ENCODE data around the gene BRPF3. TPM values are rescaled to one million over a fixed set of nuclear protein-coding genes. Genes with fewer than 3 reads are reported as not detected.

Gene BRPF3
- total and polyA plus RNA-seq, 2 of the 13 experiments (the other 11 are each of a cell fraction or from before 2014, with no cell fraction given) = 12.3 to 22.9 TPM

DNA sequence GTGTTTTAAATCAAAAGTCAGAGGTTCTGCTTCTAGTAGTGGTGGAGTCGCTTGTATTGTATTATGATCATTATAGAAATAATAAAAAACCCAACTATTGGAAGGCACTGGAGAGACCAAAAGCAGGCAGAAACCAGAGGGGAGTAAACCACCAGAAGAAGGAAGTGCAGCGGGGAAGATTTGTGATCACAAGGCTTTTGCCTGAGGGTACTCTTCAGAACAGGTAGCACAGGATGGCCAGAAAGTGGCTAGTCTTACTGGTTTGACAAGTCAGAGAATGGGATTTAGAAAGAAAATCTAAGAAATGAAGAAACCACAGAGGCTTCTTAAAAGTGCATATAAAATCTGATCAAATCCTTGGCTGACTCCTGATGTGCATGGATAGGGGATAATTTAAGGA is 42.3 kb upstream of the BRPF3 start:
- no peak for FAIRE-seq

More for the DNA sequence above, 42.3 kb upstream of the BRPF3 start:
- Histone ChIP-seq H3K27ac (ENCODE audit: extremely low read length, insufficient read depth, low read length) (no peak overlapping the region), H3K9me3 (ENCODE audit: low read length) (peaks cover 7% of the 10 kb centered on the region; the same call in 1 of the 2 replicates), H3K9ac (ENCODE audit: insufficient read depth, low read depth, low read length) (no peak overlapping the region), H3K4me3 (replicated peaks in 1 of 3; ENCODE audit: insufficient read depth in 1 of 3, low read depth in 2 of 3, low read length in 3 of 3) (no peak overlapping the region), H3K27me3 (ENCODE audit: control insufficient read depth in 1 of 2, insufficient read depth in 2 of 2, low read length in 2 of 2) (no peaks in the 10 kb centered on the region), H2AFZ (ENCODE audit: low read length) (no peak overlapping the region), H3K4me1 (ENCODE audit: insufficient read depth, low read length) (0 out of 2 replicates have a peak, but pooled peaks cover 5% of the 10 kb centered on the region), H4K20me1 (ENCODE audit: insufficient read depth, low read length) (no peaks in the 10 kb centered on the region), H3K79me2 (ENCODE audit: insufficient read depth, low read length) (no peaks in the 10 kb centered on the region), H3K4me2 (ENCODE audit: low read depth, low read length) (no peak overlapping the region), H3K36me3 (replicated peaks in 1 of 2; ENCODE audit: control insufficient read depth in 1 of 2, insufficient read depth in 2 of 2, low read length in 2 of 2) (no peaks in the 10 kb centered on the region)
- POLR2A ChIA-PET = no interaction called here
- 71% methylated on average over 2 of the region's 2 CpGs for WGBS (ENCODE audit: low lambda C conversion rate)
- no TSS peak for BruUV-seq (replicated peaks)
- no peak for TF ChIP-seq CREB1 (IDR thresholded peaks at IDR 0.05)
- TF ChIP-seq CREB1 (CRISPR knock-in tag; IDR thresholded peaks at IDR 0.05) = no peak
- TF ChIP-seq ZNF326 (CRISPR knock-in tag; IDR thresholded peaks at IDR 0.05; ENCODE audit: borderline replicate concordance) = no peak
- no peak for TF ChIP-seq MXI1 (IDR thresholded peaks at IDR 0.05; ENCODE audit: borderline replicate concordance, low read depth, low read length)
- TF ChIP-seq KDM3A (CRISPR knock-in tag; IDR thresholded peaks at IDR 0.05; ENCODE audit: low read depth) = no peak
- TF ChIP-seq, protein P1, sequence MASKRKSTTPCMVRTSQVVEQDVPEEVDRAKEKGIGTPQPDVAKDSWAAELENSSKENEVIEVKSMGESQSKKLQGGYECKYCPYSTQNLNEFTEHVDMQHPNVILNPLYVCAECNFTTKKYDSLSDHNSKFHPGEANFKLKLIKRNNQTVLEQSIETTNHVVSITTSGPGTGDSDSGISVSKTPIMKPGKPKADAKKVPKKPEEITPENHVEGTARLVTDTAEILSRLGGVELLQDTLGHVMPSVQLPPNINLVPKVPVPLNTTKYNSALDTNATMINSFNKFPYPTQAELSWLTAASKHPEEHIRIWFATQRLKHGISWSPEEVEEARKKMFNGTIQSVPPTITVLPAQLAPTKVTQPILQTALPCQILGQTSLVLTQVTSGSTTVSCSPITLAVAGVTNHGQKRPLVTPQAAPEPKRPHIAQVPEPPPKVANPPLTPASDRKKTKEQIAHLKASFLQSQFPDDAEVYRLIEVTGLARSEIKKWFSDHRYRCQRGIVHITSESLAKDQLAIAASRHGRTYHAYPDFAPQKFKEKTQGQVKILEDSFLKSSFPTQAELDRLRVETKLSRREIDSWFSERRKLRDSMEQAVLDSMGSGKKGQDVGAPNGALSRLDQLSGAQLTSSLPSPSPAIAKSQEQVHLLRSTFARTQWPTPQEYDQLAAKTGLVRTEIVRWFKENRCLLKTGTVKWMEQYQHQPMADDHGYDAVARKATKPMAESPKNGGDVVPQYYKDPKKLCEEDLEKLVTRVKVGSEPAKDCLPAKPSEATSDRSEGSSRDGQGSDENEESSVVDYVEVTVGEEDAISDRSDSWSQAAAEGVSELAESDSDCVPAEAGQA (IDR thresholded peaks at IDR 0.05; ENCODE audit: low read depth) = no peak
- TF ChIP-seq, protein P1 (CRISPR knock-in tag; IDR thresholded peaks at IDR 0.05; ENCODE audit: borderline replicate concordance) = no peak
- no peak for TF ChIP-seq ZNF703 (CRISPR knock-in tag; IDR thresholded peaks at IDR 0.05; ENCODE audit: borderline replicate concordance)
- in situ Hi-C loops (cut with HindIII; ENCODE audit: extremely low pct_ligation_motif_present, low pct_unique_long_range_greater_than_20kb) (no loop called here), intact Hi-C loops (cut with micrococcal nuclease; ENCODE audit: unreplicated experiment) (no loop called here)
- ATAC-seq (no peak), DNase-seq (ENCODE audit: low spot score) (no peak)
- CTCF ChIA-PET (ENCODE audit: low intra/inter-chr PET ratio, low total read pairs) = no interaction called here

All from HepG2 (cell line).